KMS-11 (cell line): Measurements from ENCODE around the gene EFR3B.

Source experiments
- H2AFZ ChIP-seq: fragments of 200-600 bp; sonication (generic); 2 replicates; pipeline ENCODE4 v1.6.1; 2016; ENCODE audit warnings: antibody characterized with exemption, mixed run types, low read depth
- H3K27ac ChIP-seq: fragments of 200-600 bp; sonication (generic); 2 replicates; pipeline ENCODE4 v1.6.1; 2016; ENCODE audit warnings: mild to moderate bottlenecking, mixed run types
- H3K27me3 ChIP-seq: fragments of 200-600 bp; sonication (generic); 2 replicates; pipeline ENCODE4 v1.6.1; 2017; ENCODE audit warnings: mild to moderate bottlenecking, low read depth, mixed run types, moderate library complexity; ENCODE audit not compliant: insufficient read depth
- H3K36me3 ChIP-seq: fragments of 200-600 bp; sonication (generic); 2 replicates; pipeline ENCODE4 v1.6.1; 2017; ENCODE audit warnings: mild to moderate bottlenecking, mixed run types; ENCODE audit not compliant: insufficient read depth
- H3K4me1 ChIP-seq: fragments of 200-600 bp; sonication (generic); 2 replicates; pipeline ENCODE4 v1.6.1; 2016; ENCODE audit warnings: mild to moderate bottlenecking, low read depth, mixed run types; ENCODE audit not compliant: poor library complexity, severe bottlenecking
- H3K4me2 ChIP-seq: fragments of 200-600 bp; sonication (generic); 2 replicates; pipeline ENCODE4 v1.7.0; 2016; ENCODE audit warnings: mild to moderate bottlenecking, mixed run types
- H3K4me3 ChIP-seq: fragments of 200-600 bp; sonication (generic); IDR thresholded peaks from 2 replicates; pipeline ENCODE4 v1.6.1; 2017; ENCODE audit warnings: low read depth, low read length, mixed read lengths; ENCODE audit not compliant: insufficient read depth
- H3K79me2 ChIP-seq: fragments of 200-600 bp; sonication (generic); 2 replicates; pipeline ENCODE4 v1.6.1; 2016; ENCODE audit warnings: low read depth, mixed run types; ENCODE audit not compliant: insufficient read depth
- H3K9ac ChIP-seq: fragments of 200-600 bp; sonication (generic); 2 replicates; pipeline ENCODE4 v1.6.1; 2016; ENCODE audit warnings: mild to moderate bottlenecking, mixed run types
- H4K20me1 ChIP-seq: fragments of 200-600 bp; sonication (generic); 2 replicates; pipeline ENCODE4 v1.6.1; 2016; ENCODE audit warnings: mild to moderate bottlenecking, mixed run types; ENCODE audit not compliant: insufficient read depth
- TF ChIP-seq, protein P1 (sequence below): fragments of 200-600 bp; sonication (generic); conservative IDR thresholded peaks from 2 replicates; pipeline ENCODE4 v1.6.1; 2017; ENCODE audit warnings: low read depth, mild to moderate bottlenecking, antibody characterized with exemption, low read length, moderate library complexity, mixed read lengths

The EFR3B gene

DNA sequence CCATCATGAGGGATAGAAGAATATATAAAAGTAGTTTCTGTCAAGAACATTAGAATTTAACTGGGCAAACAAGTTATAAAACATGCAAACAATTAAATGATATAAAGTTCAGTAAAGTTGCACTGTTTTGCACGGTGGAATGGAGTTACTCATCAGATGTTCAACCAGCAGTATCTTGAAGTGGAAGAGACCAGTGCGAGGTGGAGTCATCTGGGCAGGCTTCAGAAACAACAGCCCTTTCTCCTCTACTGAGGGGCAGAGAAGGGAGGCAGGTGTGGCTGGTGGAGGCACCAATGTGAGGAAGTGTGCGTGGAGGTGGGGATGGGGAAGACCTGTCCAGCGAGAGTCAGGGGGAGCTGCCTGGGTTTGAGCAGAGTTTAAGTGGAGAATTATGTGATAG lies 7.5 kb downstream of the EFR3B start:
- no peak overlapping the region for H3K9ac ChIP-seq
- H4K20me1 ChIP-seq: no peaks in the 10 kb centered on the region
- H3K4me1 ChIP-seq: peaks cover 14% of the 10 kb centered on the region
- no peaks in the 10 kb centered on the region for H3K36me3 ChIP-seq
- H3K27me3 ChIP-seq: peaks cover under 1% of the 10 kb centered on the region; the same call in 1 of the 2 replicates
- TF ChIP-seq, protein P1, sequence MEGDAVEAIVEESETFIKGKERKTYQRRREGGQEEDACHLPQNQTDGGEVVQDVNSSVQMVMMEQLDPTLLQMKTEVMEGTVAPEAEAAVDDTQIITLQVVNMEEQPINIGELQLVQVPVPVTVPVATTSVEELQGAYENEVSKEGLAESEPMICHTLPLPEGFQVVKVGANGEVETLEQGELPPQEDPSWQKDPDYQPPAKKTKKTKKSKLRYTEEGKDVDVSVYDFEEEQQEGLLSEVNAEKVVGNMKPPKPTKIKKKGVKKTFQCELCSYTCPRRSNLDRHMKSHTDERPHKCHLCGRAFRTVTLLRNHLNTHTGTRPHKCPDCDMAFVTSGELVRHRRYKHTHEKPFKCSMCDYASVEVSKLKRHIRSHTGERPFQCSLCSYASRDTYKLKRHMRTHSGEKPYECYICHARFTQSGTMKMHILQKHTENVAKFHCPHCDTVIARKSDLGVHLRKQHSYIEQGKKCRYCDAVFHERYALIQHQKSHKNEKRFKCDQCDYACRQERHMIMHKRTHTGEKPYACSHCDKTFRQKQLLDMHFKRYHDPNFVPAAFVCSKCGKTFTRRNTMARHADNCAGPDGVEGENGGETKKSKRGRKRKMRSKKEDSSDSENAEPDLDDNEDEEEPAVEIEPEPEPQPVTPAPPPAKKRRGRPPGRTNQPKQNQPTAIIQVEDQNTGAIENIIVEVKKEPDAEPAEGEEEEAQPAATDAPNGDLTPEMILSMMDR: no peak
- H3K4me3 ChIP-seq: no peak overlapping the region
- no peak overlapping the region for H3K27ac ChIP-seq
- H2AFZ ChIP-seq: no peak overlapping the region
- no peak overlapping the region for H3K4me2 ChIP-seq
- H3K79me2 ChIP-seq: no peaks in the 10 kb centered on the region

DNA sequence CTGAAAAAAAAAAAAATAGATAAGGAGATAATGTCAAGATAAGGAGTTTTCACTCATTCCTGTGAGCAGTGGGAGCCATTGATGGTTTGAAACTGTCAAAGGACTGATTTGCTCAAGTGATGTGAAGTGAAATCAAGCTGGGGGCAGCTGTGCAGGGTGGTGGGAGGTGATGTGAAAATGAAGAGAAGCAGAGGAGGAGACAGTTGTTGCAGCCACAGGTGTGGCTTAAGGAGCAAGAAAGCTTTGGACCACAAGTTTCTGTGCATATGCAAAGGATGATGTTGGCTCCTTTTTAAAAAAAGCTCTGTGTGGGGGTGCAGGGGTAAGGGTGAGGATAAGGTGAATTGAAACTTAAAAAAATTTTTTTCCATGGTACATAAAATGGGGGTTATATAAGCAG lies 8.3 kb downstream of the EFR3B start:
- H4K20me1 ChIP-seq: no peaks in the 10 kb centered on the region

DNA sequence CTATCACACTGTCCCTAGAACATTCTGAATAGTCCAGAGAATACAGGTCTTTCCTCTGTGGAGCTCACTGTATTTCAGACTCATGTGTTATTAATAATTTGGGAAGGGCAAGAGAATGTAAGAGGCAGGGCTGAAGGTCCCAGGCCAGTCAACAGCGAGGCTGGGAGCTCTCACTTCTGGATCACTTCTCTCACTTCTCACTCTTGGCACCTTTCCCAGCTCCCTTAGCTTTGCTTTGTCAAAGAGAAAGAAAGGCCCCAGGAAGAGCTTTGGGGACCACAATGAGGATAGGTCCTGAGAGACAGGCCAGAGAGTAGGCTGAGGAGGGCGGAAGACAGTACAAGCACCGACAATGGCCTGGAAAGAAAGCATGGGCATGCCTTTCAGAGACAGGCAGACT lies 11.2 kb downstream of the EFR3B start:
- Histone ChIP-seq H3K27ac (no peak overlapping the region), H3K36me3 (no peaks in the 10 kb centered on the region), H3K79me2 (no peaks in the 10 kb centered on the region), H3K27me3 (no peaks in the 10 kb centered on the region), H3K4me2 (no peak overlapping the region), H2AFZ (no peak overlapping the region), H3K4me3 (no peak overlapping the region), H3K4me1 (peaks cover 14% of the 10 kb centered on the region), H3K9ac (no peak overlapping the region), H4K20me1 (no peaks in the 10 kb centered on the region)
- TF ChIP-seq, protein P1: no peak

More for the DNA sequence above, 8.3 kb downstream of the EFR3B start:
- H3K9ac ChIP-seq: no peak overlapping the region
- peaks cover 14% of the 10 kb centered on the region for H3K4me1 ChIP-seq
- H2AFZ ChIP-seq: no peak overlapping the region
- no peaks in the 10 kb centered on the region for H3K36me3 ChIP-seq
- no peaks in the 10 kb centered on the region for H3K79me2 ChIP-seq
- H3K27me3 ChIP-seq: no peaks in the 10 kb centered on the region
- TF ChIP-seq, protein P1: no peak
- H3K4me3 ChIP-seq: no peak overlapping the region
- H3K4me2 ChIP-seq: no peak overlapping the region
- H3K27ac ChIP-seq: no peak overlapping the region

DNA sequence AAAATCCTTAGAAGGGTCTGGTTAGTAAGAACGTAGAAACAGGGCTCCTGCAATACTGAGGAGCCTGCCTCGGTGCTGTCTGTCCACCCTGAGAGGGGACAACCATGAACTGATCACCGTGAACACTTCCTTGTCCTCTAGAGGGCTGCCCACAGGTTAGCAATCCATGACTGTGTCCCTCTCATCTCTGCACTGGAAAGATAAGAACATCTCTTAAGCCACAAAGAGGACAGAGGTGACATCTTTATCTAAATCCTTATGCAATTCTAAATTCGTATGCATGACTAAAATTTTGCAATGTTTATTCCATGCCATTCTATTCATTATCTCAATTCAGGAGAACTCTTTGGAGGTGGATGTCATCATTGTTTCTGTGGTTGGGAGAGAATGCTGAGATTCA lies 12.8 kb downstream of the EFR3B start:
- TF ChIP-seq, protein P1: no peak
- Histone ChIP-seq H3K4me3 (no peak overlapping the region), H3K4me2 (no peak overlapping the region), H3K4me1 (peaks cover 14% of the 10 kb centered on the region), H3K9ac (no peak overlapping the region), H3K27me3 (no peaks in the 10 kb centered on the region), H3K79me2 (no peaks in the 10 kb centered on the region), H3K36me3 (no peaks in the 10 kb centered on the region), H4K20me1 (no peaks in the 10 kb centered on the region), H3K27ac (no peak overlapping the region), H2AFZ (no peak overlapping the region)
